ENCODE data around the gene IFNG. TPM values are rescaled to one million over a fixed set of nuclear protein-coding genes. Genes with fewer than 3 reads are reported as not detected.
A peak's percentile ranks its signal among the peaks of the same experiment; 100 is the strongest.

IFNG gene
- total and polyA plus RNA-seq, 8 donors = not detected

DNA sequence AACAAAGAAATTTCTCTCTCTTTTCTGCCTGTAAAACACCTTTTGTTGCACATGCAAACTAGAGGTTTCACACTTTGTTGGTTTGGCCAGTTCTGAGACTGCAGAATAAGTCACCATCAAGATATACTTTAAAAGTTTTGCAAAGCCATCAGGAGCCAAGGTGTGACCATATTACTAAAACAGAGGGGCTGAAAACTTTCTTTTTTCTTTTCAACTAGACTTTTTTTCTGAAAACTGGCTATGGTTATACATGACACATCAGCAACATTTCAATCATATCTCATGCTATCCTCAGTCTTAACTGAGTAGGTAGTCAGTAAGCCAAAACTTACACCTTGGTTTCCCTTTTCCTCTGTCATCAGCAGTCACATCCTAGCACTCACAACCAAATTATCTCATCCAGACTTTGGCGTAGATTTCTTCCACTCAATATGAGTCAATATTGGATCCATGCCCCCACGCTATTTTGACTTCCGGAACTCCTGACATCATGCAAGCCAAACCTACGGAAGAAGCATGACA is 4.1 kb upstream of the IFNG start:
- 82 to 91% (median 83%) methylated on average over 4 of the region's 4 CpGs for WGBS, 5 donors
- no peak overlapping the region for H3K4me3 ChIP-seq
- no peak for DNase-seq
- no peaks in the 10 kb centered on the region for H3K36me3 ChIP-seq
- no peaks in the 10 kb centered on the region for H3K27me3 ChIP-seq
- intact Hi-C loops (cut with DNase I; ENCODE audit: low total_unique reads) = no loop called here
- H3K4me1 ChIP-seq = no peaks in the 10 kb centered on the region
- TF ChIP-seq EP300 (IDR thresholded peaks at IDR 0.05) (no peak), POLR2A (IDR thresholded peaks at IDR 0.05) (no peak), POLR2AphosphoS5 (IDR thresholded peaks at IDR 0.05) (no peak)
- TF ChIP-seq, protein P1, sequence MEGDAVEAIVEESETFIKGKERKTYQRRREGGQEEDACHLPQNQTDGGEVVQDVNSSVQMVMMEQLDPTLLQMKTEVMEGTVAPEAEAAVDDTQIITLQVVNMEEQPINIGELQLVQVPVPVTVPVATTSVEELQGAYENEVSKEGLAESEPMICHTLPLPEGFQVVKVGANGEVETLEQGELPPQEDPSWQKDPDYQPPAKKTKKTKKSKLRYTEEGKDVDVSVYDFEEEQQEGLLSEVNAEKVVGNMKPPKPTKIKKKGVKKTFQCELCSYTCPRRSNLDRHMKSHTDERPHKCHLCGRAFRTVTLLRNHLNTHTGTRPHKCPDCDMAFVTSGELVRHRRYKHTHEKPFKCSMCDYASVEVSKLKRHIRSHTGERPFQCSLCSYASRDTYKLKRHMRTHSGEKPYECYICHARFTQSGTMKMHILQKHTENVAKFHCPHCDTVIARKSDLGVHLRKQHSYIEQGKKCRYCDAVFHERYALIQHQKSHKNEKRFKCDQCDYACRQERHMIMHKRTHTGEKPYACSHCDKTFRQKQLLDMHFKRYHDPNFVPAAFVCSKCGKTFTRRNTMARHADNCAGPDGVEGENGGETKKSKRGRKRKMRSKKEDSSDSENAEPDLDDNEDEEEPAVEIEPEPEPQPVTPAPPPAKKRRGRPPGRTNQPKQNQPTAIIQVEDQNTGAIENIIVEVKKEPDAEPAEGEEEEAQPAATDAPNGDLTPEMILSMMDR (IDR thresholded peaks at IDR 0.05) = no peak
- no peak overlapping the region for H3K27ac ChIP-seq
- no peaks in the 10 kb centered on the region for H3K9me3 ChIP-seq

DNA sequence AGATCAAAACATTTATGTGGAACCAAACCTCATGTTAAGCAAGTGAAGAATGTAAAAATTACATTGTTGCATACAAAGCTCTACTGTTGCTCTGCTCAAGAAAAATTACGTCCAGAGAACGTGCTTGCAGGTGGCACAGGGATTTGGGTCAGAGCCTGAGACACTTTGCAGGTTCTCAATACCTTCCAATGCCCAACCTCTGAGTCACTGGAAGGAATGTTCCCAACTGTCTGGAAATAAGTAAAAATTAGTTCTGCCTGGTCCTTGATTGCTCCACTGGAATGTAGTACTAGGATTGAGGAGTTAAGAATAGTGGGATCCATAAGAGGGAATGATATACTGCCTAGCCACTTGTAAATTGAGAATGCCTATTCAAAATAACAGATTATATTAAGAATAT is 2.8 kb upstream of the IFNG start:
- H3K4me3 ChIP-seq = no peak overlapping the region
- 76 to 98% (median 93%) methylated on average over 2 of the region's 2 CpGs for WGBS, 5 donors
- DNase-seq = no peak
- no peaks in the 10 kb centered on the region for H3K27me3 ChIP-seq
- no peaks in the 10 kb centered on the region for H3K9me3 ChIP-seq
- H3K36me3 ChIP-seq = no peaks in the 10 kb centered on the region
- intact Hi-C loops (cut with DNase I; ENCODE audit: low total_unique reads) = no loop called here
- TF ChIP-seq EP300 (IDR thresholded peaks at IDR 0.05) = no peak
- no peak for TF ChIP-seq POLR2A (IDR thresholded peaks at IDR 0.05)
- TF ChIP-seq, protein P1 (IDR thresholded peaks at IDR 0.05) = no peak
- TF ChIP-seq POLR2AphosphoS5 (IDR thresholded peaks at IDR 0.05) = no peak
- H3K4me1 ChIP-seq = no peaks in the 10 kb centered on the region
- no peak overlapping the region for H3K27ac ChIP-seq

DNA sequence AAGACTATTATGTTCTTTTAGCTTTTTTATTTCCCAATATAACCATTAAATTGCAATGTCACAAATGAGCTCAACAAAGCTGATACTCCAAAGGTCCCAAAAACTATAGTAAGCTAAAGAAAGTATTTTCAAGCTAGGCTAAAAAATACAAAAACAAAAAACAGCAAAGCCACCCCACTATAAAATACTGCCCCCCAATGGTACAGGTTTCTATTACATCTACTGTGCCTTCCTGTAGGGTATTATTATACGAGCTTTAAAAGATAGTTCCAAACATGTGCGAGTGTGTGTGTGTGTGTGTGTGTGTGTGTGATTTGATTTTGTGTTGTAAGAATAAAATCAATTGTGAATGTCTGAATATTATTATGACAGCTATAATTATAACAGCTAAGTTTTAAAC is 1.1 kb downstream of the IFNG start:
- Histone ChIP-seq H3K27me3 (no peaks in the 10 kb centered on the region), H3K4me1 (no peaks in the 10 kb centered on the region), H3K4me3 (no peak overlapping the region), H3K27ac (no peak overlapping the region), H3K36me3 (no peaks in the 10 kb centered on the region), H3K9me3 (no peaks in the 10 kb centered on the region)
- TF ChIP-seq EP300 (IDR thresholded peaks at IDR 0.05) = no peak
- TF ChIP-seq, protein P1 (IDR thresholded peaks at IDR 0.05) = peak in 2 of 7 experiments; percentile 18 to 36
- TF ChIP-seq POLR2AphosphoS5 (IDR thresholded peaks at IDR 0.05) = no peak
- no peak for TF ChIP-seq POLR2A (IDR thresholded peaks at IDR 0.05)
- WGBS, 5 donors = 26 to 49% (median 33%) methylated on average over 2 of the region's 2 CpGs
- peak in 1 of 2 donors; percentile 12 for DNase-seq
- intact Hi-C loops (cut with DNase I; ENCODE audit: low total_unique reads) = no loop called here

DNA sequence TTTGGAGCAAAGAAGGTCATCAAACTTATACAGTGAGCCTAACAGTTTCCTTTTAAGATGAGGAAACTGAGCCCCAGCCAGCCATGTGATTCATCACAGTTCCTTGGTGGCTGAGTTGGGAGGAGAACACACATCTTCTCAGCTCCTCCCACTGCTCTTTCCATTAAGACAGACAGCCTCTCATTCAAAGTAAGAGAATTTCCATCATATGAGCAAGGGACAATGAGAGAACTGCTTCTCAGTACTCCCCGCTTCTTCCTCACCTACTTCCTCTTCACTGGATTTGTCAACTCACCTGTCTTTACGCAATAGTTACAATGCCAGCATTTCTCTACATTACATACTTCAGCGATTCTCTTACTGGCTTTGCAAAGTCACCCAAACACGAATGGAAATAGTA is 2.2 kb downstream of the IFNG start:
- Histone ChIP-seq H3K4me1 (no peaks in the 10 kb centered on the region), H3K4me3 (no peak overlapping the region), H3K27ac (no peak overlapping the region), H3K9me3 (no peaks in the 10 kb centered on the region), H3K36me3 (no peaks in the 10 kb centered on the region), H3K27me3 (no peaks in the 10 kb centered on the region)
- intact Hi-C loops (cut with DNase I; ENCODE audit: low total_unique reads) = no loop called here
- TF ChIP-seq POLR2A (IDR thresholded peaks at IDR 0.05) (no peak), EP300 (IDR thresholded peaks at IDR 0.05) (no peak), POLR2AphosphoS5 (IDR thresholded peaks at IDR 0.05) (no peak)
- TF ChIP-seq, protein P1 (IDR thresholded peaks at IDR 0.05) = no peak
- DNase-seq = no peak
- WGBS, 5 donors = 59 to 69% (median 68%) methylated on average over 4 of the region's 4 CpGs
